HG03196 (cell line): Measurements from ENCODE around the gene PDE4B.

Source experiments
- ATAC-seq: cut with Tn5 transposase; IDR thresholded peaks from one replicate; pipeline ENCODE4 v1.9.1; 2021; ENCODE audit not compliant: unreplicated experiment

Gene PDE4B

GRCh38 chr1:66172272-66172671 lies 379.6 kb downstream of the PDE4B start:
- ATAC-seq: no peak

GRCh38 chr1:66175098-66175497 lies 382.4 kb downstream of the PDE4B start:
- ATAC-seq: no peak

GRCh38 chr1:66175581-66175980 lies 382.9 kb downstream of the PDE4B start:
- ATAC-seq: no peak

GRCh38 chr1:66176012-66176715 lies 383.5 kb downstream of the PDE4B start:
- ATAC-seq: no peak

- ATAC-seq: no peak
Measured at GRCh38 chr1:66176832-66177231, 384.1 kb downstream of the PDE4B start.

GRCh38 chr1:66177510-66177909 lies 384.8 kb downstream of the PDE4B start:
- no peak for ATAC-seq

GRCh38 chr1:66182026-66182425 lies 389.3 kb downstream of the PDE4B start:
- ATAC-seq: no peak

GRCh38 chr1:66182551-66183178 lies 390.0 kb downstream of the PDE4B start:
- no peak for ATAC-seq

- ATAC-seq: no peak
Measured at GRCh38 chr1:66183400-66183799, 390.7 kb downstream of the PDE4B start.

- no peak for ATAC-seq
Measured at GRCh38 chr1:66197120-66197519, 404.4 kb downstream of the PDE4B start.

GRCh38 chr1:66197785-66198184 lies 405.1 kb downstream of the PDE4B start:
- ATAC-seq: no peak

- no peak for ATAC-seq
Measured at GRCh38 chr1:66206563-66207144, 414.0 kb downstream of the PDE4B start.

- ATAC-seq: no peak
Measured at GRCh38 chr1:66207484-66207883, 414.8 kb downstream of the PDE4B start.

GRCh38 chr1:66208632-66209031 lies 415.9 kb downstream of the PDE4B start:
- ATAC-seq: no peak

GRCh38 chr1:66210635-66211244 lies 418.0 kb downstream of the PDE4B start:
- no peak for ATAC-seq

GRCh38 chr1:66211521-66211920 lies 418.8 kb downstream of the PDE4B start:
- ATAC-seq: no peak

- no peak for ATAC-seq
Measured at GRCh38 chr1:66213491-66213890, 420.8 kb downstream of the PDE4B start.

- no peak for ATAC-seq
Measured at GRCh38 chr1:66214901-66215300, 422.2 kb downstream of the PDE4B start.

- ATAC-seq: no peak
Measured at GRCh38 chr1:66217021-66217420, 424.3 kb downstream of the PDE4B start.

- no peak for ATAC-seq
Measured at GRCh38 chr1:66217561-66217960, 424.9 kb downstream of the PDE4B start.

GRCh38 chr1:66220477-66220876 lies 427.8 kb downstream of the PDE4B start:
- no peak for ATAC-seq

- ATAC-seq: no peak
Measured at GRCh38 chr1:66223681-66224080, 431.0 kb downstream of the PDE4B start.
